WI38 (cell line): ENCODE measurements around the gene STK17B.

ENCODE experiments used
- H3K4me3 ChIP-seq: 2 replicates; pipeline ENCODE4 v1.5.1; 2011; ENCODE audit warnings: low read depth, mild to moderate bottlenecking, control low read depth, low read length
- CTCF ChIP-seq: IDR thresholded peaks from 2 replicates; pipeline ENCODE4 v1.5.1; 2012; ENCODE audit warnings: low read depth, mild to moderate bottlenecking, control low read depth, low read length

Gene STK17B

GRCh38 chr2:196086517-196087368 lies 84.6 kb downstream of the STK17B start:
- no peak for TF ChIP-seq CTCF
- no peak overlapping the region for H3K4me3 ChIP-seq

GRCh38 chr2:196083601-196084000 lies 87.8 kb downstream of the STK17B start:
- TF ChIP-seq CTCF, result no peak
- H3K4me3 ChIP-seq, result no peak overlapping the region
